ENCODE results near the gene SNX12. TPM values are rescaled to one million over a fixed set of nuclear protein-coding genes. Genes with fewer than 3 reads are reported as not detected.
A peak's percentile ranks its signal among the peaks of the same experiment; 100 is the strongest.

Gene SNX12
- total RNA-seq, 3 donors from 2014 or later: 55.9 to 62.7 (median 58.4) TPM

DNA sequence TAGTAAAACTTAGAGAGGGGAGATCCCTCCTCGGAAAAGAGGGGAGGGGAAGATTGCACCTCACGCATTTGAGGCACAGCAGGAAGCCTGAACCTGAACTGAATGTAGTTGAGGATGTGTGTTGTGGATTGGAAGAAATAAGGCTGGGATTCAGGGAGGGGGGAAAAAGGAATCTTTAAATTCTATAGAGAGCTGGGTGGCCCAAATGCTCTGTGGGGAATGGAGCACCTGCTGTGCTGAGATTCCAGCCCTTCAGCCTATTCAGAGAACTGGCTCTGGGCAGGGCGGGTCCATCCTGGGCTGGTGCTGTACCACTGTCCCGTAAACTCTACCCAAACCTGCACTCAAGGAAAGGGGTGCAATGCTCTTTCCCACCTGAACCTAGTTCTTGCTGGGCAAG, 31.6 kb upstream of the SNX12 start:
- no peak overlapping the region for H3K4me3 Mint-ChIP-seq
- no peak for ATAC-seq
- no peaks in the 10 kb centered on the region for H3K9me3 Mint-ChIP-seq
- no peaks in the 10 kb centered on the region for H3K27me3 Mint-ChIP-seq (ENCODE audit: low read depth)
- no peak for DNase-seq
- peaks cover 73% of the 10 kb centered on the region for H3K4me1 Mint-ChIP-seq (ENCODE audit: low read depth)
- H3K36me3 Mint-ChIP-seq (ENCODE audit: insufficient read depth): no peaks in the 10 kb centered on the region

DNA sequence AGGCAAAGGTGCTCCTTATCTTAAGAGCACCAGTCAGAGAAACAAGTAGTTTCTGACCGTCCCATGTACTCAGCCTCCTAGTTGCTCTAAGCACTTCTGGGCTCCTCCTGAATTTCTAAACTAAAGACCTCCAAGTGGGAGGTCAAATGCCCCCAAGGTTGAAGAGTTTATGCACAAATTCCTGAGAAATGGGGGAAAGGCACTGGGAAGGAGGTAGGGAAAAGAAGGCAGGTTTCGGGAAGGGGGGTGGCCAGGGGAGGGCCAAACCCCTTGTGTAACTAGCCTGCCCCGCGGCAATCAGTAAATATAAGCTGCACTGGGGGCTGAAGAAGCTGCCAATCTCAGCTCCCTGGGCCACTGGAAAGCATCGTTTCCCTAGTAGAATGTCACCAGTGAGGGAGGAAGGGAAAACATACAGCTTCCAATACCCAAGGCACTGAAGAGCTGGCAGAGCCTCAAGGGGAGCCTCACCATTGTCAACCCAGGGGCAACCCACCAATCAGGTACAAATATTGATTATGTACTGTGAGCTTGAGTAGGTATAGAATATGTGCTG, 30.9 kb upstream of the SNX12 start:
- ATAC-seq (no peak), DNase-seq (no peak)
- Mint-ChIP-seq H3K4me3 (no peak overlapping the region), H3K36me3 (ENCODE audit: insufficient read depth) (no peaks in the 10 kb centered on the region), H3K27me3 (ENCODE audit: low read depth) (no peaks in the 10 kb centered on the region), H3K9me3 (no peaks in the 10 kb centered on the region), H3K4me1 (ENCODE audit: low read depth) (peaks cover 66% of the 10 kb centered on the region)

DNA sequence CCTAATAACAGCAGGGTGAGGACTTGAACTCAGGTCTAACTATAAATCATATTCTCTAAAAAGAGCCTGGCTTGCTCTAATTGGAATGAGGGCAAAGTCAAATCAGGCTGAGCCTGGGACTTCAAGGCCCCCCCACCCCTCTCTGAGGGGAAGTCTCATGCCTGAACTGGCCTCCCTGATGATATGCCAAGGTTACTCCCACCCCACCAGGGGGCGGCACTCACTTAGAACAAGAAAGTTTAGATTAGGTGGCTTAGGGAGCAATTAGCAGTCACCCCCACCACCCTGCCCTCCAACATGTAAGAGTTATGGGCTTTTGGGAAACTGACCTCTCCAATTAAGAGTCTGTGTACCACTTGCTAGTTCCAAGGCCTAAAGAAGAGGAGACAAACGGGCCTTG, 30.2 kb upstream of the SNX12 start:
- ATAC-seq: peak; percentile 16 to 34
- H3K27me3 Mint-ChIP-seq (ENCODE audit: low read depth): no peaks in the 10 kb centered on the region
- H3K9me3 Mint-ChIP-seq: no peaks in the 10 kb centered on the region
- DNase-seq: peak; percentile 77
- H3K4me1 Mint-ChIP-seq (ENCODE audit: low read depth): peaks cover 59% of the 10 kb centered on the region
- peak overlapping the region; percentile 31 for H3K4me3 Mint-ChIP-seq
- no peaks in the 10 kb centered on the region for H3K36me3 Mint-ChIP-seq (ENCODE audit: insufficient read depth)

DNA sequence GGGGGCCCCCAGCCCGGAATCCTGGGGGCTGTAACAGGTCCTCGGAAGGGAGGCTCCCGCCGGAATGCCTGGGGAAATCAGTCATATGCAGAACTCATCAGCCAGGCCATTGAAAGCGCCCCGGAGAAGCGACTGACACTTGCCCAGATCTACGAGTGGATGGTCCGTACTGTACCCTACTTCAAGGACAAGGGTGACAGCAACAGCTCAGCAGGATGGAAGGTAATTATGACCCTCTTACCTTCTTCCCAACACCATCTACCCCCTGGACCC, 28.6 kb upstream of the SNX12 start:
- ATAC-seq: peak in 1 of 2 donors; percentile 6
- Mint-ChIP-seq H3K4me3 (peak overlapping the region; percentile 93), H3K9me3 (no peaks in the 10 kb centered on the region), H3K4me1 (ENCODE audit: low read depth) (peaks cover 45% of the 10 kb centered on the region), H3K36me3 (ENCODE audit: insufficient read depth) (no peaks in the 10 kb centered on the region), H3K27me3 (ENCODE audit: low read depth) (no peaks in the 10 kb centered on the region)
- DNase-seq: no peak

DNA sequence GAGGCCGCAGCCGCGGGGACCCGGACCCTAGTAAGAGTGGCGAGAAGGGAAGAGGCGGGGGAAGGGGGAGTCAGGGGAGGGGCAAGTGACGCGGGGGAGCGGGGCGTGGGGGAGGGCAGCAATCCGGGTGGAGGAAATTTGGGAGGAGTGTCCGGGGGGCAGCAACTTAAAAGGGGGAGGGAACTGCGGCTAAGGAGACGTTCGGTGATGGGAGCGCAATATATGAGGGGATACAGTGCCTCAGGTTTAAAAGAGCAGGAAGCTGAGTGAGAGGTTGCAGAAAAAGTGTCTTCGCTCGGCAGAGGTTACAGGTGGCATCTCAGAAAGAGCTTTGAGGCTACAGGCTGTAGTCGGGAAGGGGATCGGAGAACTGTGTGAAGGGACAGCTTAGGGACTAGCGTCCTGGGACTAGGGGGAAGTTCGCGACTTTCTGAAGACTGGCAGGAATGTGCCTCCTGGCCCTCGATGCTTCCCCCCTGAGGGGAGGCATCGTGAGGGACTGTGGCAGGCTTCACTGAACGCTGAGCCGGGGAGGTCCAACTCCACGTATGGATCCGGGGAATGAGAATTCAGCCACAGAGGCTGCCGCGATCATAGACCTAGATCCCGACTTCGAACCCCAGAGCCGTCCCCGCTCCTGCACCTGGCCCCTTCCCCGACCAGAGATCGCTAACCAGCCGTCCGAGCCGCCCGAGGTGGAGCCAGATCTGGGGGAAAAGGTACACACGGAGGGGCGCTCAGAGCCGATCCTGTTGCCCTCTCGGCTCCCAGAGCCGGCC, 28.0 kb upstream of the SNX12 start:
- no peaks in the 10 kb centered on the region for H3K9me3 Mint-ChIP-seq
- peak overlapping the region; percentile 93 for H3K4me3 Mint-ChIP-seq
- ATAC-seq (peak; percentile 56), DNase-seq (no peak)
- H3K36me3 Mint-ChIP-seq (ENCODE audit: insufficient read depth): no peaks in the 10 kb centered on the region
- peaks cover 39% of the 10 kb centered on the region for H3K4me1 Mint-ChIP-seq (ENCODE audit: low read depth)
- H3K27me3 Mint-ChIP-seq (ENCODE audit: low read depth): no peaks in the 10 kb centered on the region

DNA sequence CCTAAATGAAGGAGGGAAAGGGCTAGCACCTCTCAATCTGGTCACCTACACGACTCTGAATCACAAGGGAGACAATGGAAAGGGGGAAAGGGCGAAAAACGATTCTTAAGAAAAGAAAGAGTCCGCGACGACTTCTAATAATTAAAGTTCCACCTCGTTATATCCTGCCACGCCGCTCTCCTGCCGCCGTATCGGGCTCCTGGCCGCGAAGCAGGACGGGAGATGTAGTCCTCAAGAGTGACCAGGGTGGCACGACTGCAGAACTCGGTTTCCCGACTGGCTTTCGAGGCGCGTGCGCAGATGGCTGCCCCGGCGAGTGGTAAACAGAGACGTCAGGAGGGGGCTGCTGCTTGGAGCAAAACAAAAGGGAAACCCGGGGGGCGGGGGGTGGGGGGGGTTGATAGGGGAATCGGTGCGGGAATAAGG, 27.4 kb upstream of the SNX12 start, which contains the start of gene FOXO4:
Gene FOXO4 (plus strand): TSS at position 297 of the 426 bp plus-strand sequence. CDS start 678 bp downstream, outside the sequence.
- Mint-ChIP-seq H3K27me3 (ENCODE audit: low read depth) (no peaks in the 10 kb centered on the region), H3K36me3 (ENCODE audit: insufficient read depth) (no peaks in the 10 kb centered on the region), H3K9me3 (no peaks in the 10 kb centered on the region), H3K4me3 (peak within 1 kb of the TSS; percentile 93), H3K4me1 (ENCODE audit: low read depth) (peaks cover 33% of the 10 kb centered on the region)
- DNase-seq (peak; percentile 82), ATAC-seq (peak; percentile 87 to 94)

DNA sequence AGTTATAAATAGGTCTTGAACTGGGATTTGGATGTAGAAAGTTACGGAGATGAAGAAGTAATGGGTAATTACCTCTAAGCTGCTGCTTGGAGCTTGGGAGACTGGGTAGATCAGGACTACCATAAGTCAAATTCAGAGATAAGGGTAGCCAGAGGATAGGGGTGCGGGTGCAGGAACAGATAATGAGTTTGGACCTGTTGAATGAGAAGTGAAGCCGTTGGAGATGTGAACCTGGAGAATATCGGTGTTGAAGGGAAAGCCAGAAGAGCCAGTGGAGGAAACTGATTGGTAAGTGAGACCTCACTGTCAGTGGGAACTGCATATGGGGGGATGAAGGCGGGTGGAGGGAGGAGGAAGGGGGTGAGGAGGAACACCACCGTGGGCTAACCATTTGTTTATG, 26.9 kb upstream of the SNX12 start:
- peak overlapping the region; percentile 93 for H3K4me3 Mint-ChIP-seq
- DNase-seq (no peak), ATAC-seq (no peak)
- H3K27me3 Mint-ChIP-seq (ENCODE audit: low read depth): no peaks in the 10 kb centered on the region
- H3K36me3 Mint-ChIP-seq (ENCODE audit: insufficient read depth): no peaks in the 10 kb centered on the region
- H3K9me3 Mint-ChIP-seq: no peaks in the 10 kb centered on the region
- peaks cover 31% of the 10 kb centered on the region for H3K4me1 Mint-ChIP-seq (ENCODE audit: low read depth)

DNA sequence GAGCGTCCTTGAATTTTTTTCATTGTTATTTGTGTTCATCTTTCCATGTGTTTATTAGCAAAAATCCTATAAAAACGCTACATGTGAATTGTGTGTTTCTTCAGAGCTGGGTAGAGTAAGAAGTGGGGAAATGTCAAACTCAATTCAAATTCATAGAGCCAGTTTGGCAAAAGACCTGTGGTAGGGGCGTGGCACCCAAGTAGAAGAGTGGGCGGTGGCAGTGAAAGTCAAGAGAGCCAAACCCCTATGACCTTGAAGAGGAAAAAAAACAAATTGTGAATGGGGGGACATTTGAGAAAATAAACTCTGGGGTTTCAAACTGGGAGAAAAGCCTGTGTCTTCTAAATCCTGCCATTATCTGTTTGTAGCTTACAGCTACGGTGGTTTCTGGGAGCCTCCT, 23.1 kb upstream of the SNX12 start:
- peaks cover 6% of the 10 kb centered on the region for H3K4me1 Mint-ChIP-seq (ENCODE audit: low read depth)
- no peak for DNase-seq
- no peaks in the 10 kb centered on the region for H3K27me3 Mint-ChIP-seq (ENCODE audit: low read depth)
- H3K36me3 Mint-ChIP-seq (ENCODE audit: insufficient read depth): no peaks in the 10 kb centered on the region
- no peaks in the 10 kb centered on the region for H3K9me3 Mint-ChIP-seq
- ATAC-seq: no peak
- H3K4me3 Mint-ChIP-seq: no peak overlapping the region

DNA sequence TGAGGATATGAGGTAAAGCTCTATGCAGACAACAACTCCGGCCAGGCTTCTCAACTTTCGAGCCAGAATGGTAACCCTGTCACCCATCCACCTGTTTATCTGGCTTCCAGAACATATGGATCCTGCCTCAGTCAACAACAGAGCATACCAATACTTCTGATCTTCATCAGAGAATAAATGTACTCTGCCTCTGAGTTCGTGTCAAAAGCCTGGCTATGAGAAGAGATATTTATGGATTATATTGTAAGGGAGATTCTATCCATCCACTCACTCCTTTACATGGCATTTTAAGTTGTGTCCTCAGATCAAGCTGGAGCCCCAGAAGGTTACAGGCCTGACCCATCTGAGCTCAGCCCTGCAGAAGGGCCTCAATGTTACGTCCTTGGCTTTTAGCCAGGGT, 17.8 kb upstream of the SNX12 start:
- no peaks in the 10 kb centered on the region for H3K36me3 Mint-ChIP-seq (ENCODE audit: insufficient read depth)
- H3K9me3 Mint-ChIP-seq: no peaks in the 10 kb centered on the region
- no peak overlapping the region for H3K4me3 Mint-ChIP-seq
- DNase-seq (no peak), ATAC-seq (no peak)
- no peaks in the 10 kb centered on the region for H3K27me3 Mint-ChIP-seq (ENCODE audit: low read depth)
- peaks cover 5% of the 10 kb centered on the region for H3K4me1 Mint-ChIP-seq (ENCODE audit: low read depth)

DNA sequence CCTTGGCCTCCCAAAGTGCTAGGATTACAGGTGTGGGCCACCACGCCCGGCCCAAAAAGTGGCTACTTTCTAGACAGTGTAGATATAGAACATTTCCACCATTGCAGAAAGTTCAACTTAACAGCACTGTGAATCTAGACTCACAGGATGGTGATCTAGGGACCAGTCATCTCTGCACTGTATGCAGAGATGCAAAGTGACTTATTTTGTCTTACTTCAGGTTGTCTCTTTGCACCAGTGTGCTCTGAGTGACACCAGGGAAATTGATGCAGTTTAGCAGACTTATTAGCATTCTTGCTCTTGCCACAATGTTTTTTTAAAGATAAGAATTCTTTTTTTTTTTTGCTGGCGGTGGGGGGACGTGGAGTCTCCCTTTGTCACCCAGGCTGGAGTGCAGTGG, 14.7 kb upstream of the SNX12 start:
- Mint-ChIP-seq H3K27me3 (ENCODE audit: low read depth) (no peaks in the 10 kb centered on the region), H3K36me3 (ENCODE audit: insufficient read depth) (no peaks in the 10 kb centered on the region), H3K4me3 (no peak overlapping the region), H3K9me3 (no peaks in the 10 kb centered on the region), H3K4me1 (ENCODE audit: low read depth) (peaks cover 5% of the 10 kb centered on the region)
- DNase-seq (no peak), ATAC-seq (no peak)

DNA sequence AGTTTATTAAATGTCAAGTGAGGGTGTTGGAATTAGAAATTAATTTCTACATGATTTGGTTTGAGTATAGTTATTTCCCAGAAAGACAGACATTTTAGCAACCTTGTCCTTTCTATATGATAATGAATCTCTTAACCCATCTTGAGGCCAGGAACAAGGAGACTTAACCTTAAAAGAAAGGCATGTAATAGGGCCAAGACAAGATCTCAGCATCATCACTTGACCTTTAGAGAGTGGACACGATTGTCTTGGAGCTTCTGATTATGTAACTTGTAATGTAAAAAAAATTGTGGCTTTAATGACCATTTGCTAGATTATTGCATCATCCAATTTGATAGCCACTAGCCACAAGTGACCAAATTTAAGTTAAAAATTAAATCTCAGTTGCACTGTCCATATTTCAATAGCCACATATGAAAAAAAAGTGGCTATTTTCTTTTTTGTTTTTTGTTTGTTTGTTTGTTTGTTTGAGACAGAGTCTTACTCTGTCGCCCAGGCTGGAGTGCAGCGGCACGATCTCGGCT, 14.1 kb upstream of the SNX12 start:
- Mint-ChIP-seq H3K4me3 (no peak overlapping the region), H3K36me3 (ENCODE audit: insufficient read depth) (no peaks in the 10 kb centered on the region), H3K27me3 (ENCODE audit: low read depth) (no peaks in the 10 kb centered on the region), H3K4me1 (ENCODE audit: low read depth) (peaks cover 5% of the 10 kb centered on the region), H3K9me3 (no peaks in the 10 kb centered on the region)
- DNase-seq: no peak
- ATAC-seq: no peak

DNA sequence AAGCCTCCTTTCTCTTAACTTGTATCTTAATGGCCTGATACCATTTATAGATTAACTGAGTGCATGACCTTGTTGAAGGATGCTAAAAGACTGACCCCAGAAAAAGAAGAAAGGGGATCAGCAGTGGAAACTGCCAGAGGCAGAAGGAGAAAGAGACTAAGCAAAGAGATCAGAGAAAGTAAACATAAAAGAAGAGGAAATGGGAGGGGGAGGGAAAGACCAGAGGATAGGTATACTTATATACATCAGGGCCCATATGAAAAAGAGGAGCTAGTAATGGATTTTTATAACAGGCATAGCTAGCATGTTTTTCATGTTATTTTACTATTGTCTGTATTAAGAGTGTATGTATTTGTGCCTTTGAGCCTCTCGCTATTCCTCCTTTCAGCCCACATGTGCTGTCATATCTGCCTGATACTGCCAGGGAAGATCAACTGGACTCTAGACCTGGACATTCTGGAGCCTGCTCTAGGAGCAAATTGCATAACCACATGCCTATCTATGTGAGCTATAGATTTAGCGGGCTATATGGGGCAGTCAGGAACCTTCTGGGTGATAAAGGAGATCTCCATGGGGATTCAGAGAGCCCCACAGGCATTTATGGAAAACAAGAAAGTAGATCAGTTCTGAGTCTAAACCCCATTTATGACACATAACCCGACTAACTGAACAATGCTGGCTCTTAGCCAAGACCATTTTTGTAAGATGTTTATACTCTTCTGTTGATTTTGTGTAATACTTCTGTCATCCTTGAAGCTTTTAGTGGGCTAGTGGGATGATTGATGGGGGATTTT, 13.4 kb upstream of the SNX12 start:
- Mint-ChIP-seq H3K36me3 (ENCODE audit: insufficient read depth) (no peaks in the 10 kb centered on the region), H3K27me3 (ENCODE audit: low read depth) (no peaks in the 10 kb centered on the region), H3K4me3 (no peak overlapping the region), H3K4me1 (ENCODE audit: low read depth) (peaks cover 5% of the 10 kb centered on the region), H3K9me3 (no peaks in the 10 kb centered on the region)
- ATAC-seq: peak in 1 of 2 donors; percentile 35
- no peak for DNase-seq

DNA sequence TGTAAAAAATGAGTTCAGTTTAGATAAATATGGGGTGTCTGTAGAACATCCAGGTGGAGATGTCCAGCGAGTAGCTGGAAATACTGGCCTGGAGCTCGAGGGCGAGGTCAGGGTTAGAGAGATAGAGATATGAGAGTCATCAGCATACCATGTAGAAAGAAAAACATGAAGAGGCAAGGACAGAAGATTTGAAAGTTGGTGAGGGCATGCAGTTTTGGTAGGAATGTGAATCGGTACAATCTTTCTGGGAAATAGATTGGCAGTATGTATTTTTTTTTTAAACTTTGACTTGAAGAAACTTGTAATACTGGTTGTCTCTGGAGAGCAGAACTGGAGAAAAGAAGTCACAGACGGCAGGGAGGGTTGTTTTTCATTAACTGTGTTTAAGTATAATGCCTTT, 2.4 kb upstream of the SNX12 start:
- peaks cover 5% of the 10 kb centered on the region for H3K36me3 Mint-ChIP-seq (ENCODE audit: insufficient read depth)
- H3K27me3 Mint-ChIP-seq (ENCODE audit: low read depth): peaks cover 6% of the 10 kb centered on the region
- ATAC-seq (no peak), DNase-seq (no peak)
- H3K4me3 Mint-ChIP-seq: no peak overlapping the region
- H3K4me1 Mint-ChIP-seq (ENCODE audit: low read depth): peaks cover 7% of the 10 kb centered on the region
- no peaks in the 10 kb centered on the region for H3K9me3 Mint-ChIP-seq

DNA sequence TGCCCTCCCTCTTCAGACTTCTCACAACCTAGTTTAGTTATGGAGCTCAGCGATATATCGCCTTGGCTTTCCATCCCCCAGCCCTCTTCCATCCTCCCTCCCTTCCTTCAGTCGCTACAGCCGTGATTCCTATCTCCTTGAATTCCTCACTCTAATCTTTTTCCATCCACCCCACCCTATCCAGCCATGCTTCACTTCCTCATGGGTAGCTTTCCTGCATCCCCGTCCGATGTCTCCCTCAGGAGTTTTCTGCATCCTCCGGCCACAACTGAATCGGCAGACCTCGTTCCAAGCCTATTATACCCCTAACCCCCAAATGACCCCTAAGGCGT, 456 bp downstream of the SNX12 start:
- Mint-ChIP-seq H3K36me3 (ENCODE audit: insufficient read depth) (peaks cover 10% of the 10 kb centered on the region), H3K4me3 (peak overlapping the region; percentile 96), H3K9me3 (no peaks in the 10 kb centered on the region), H3K4me1 (ENCODE audit: low read depth) (peaks cover 14% of the 10 kb centered on the region), H3K27me3 (ENCODE audit: low read depth) (peaks cover 6% of the 10 kb centered on the region)
- ATAC-seq (no peak), DNase-seq (no peak)

DNA sequence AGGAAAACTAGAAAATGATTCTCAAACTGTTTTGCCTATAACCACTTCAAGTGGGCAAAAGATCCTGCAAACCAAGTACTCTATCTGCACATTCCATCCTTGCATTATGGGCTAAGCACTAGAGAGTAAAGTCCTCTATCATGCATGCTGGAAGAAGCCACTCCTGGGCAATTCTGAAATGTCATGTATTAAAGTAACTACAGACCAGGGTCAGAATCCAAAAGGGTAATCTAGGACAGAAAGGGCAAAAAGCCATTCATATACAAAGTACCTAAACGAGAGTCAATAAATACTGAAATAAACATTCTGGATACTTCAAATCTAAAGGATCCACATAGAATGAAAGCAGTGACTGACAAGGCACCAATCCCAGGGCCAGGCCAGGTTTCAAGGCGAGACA, 1.0 kb downstream of the SNX12 start:
- H3K4me3 Mint-ChIP-seq: peak overlapping the region; percentile 96
- peaks cover 11% of the 10 kb centered on the region for H3K36me3 Mint-ChIP-seq (ENCODE audit: insufficient read depth)
- H3K27me3 Mint-ChIP-seq (ENCODE audit: low read depth): peaks cover 6% of the 10 kb centered on the region
- no peak for DNase-seq
- no peaks in the 10 kb centered on the region for H3K9me3 Mint-ChIP-seq
- no peak for ATAC-seq
- peaks cover 14% of the 10 kb centered on the region for H3K4me1 Mint-ChIP-seq (ENCODE audit: low read depth)
